Spleen (tissue), 11 donors: ENCODE data around the gene ZNF701. TPM values are rescaled to one million over a fixed set of nuclear protein-coding genes. Genes with fewer than 3 reads are reported as not detected.

ENCODE experiments used
- DNase-seq: peaks from one replicate; pipeline ENCODE4 v3.0.0-alpha.2; 2020
- H3K27ac ChIP-seq, 8 donors: fragments of 200-600 bp; sonication (generic) in 7 of 8; 1 replicate in 4 of 8; 2 replicates in 4 of 8; pipeline versions ENCODE4 v1.5.0 to v1.8.0; 2016 to 2021; ENCODE audit warnings: inconsistent platforms in 4 of 8, mild to moderate bottlenecking in 4 of 8, moderate library complexity in 1 of 8
- H3K27me3 ChIP-seq, 7 donors: fragments of 200-600 bp; sonication (generic) in 6 of 7; replicated peaks in 1 of 7; 1 replicate in 4 of 7; 2 replicates in 3 of 7; pipeline versions ENCODE4 v1.5.0 to v1.8.0; 2016 to 2021; ENCODE audit warnings: inconsistent platforms in 3 of 7, mild to moderate bottlenecking in 1 of 7
- H3K36me3 ChIP-seq, 6 donors: fragments of 200-600 bp; sonication (generic) in 5 of 6; 1 replicate in 4 of 6; 2 replicates in 2 of 6; pipeline versions ENCODE4 v1.5.0 to v1.8.0; 2016 to 2021; ENCODE audit warnings: inconsistent platforms in 2 of 6
- H3K4me1 ChIP-seq, 6 donors: fragments of 200-600 bp; sonication (generic) in 5 of 6; 1 replicate in 3 of 6; 2 replicates in 3 of 6; pipeline versions ENCODE4 v1.5.0 to v1.8.0; 2016 to 2021; ENCODE audit warnings: inconsistent platforms in 3 of 6
- H3K4me3 ChIP-seq, 8 donors: fragments of 200-600 bp; sonication (generic) in 7 of 8; 1 replicate in 4 of 8; 2 replicates in 4 of 8; pipeline versions ENCODE4 v1.5.0 to v1.8.0; 2016 to 2021; ENCODE audit warnings: inconsistent platforms in 4 of 8, mild to moderate bottlenecking in 4 of 8, moderate library complexity in 2 of 8
- H3K9me3 ChIP-seq, 8 donors: fragments of 200-600 bp; sonication (generic) in 7 of 8; 1 replicate in 4 of 8; 2 replicates in 4 of 8; pipeline versions ENCODE4 v1.5.0 to v1.8.0; 2016 to 2021; ENCODE audit warnings: inconsistent platforms in 4 of 8
- POLR2A ChIP-seq, 3 donors: fragments of 450-650 bp; IDR thresholded peaks; one replicate each; pipeline ENCODE4 v1.5.1; 2017; ENCODE audit warnings: antibody characterized with exemption in 3 of 3, mild to moderate bottlenecking in 1 of 3
- POLR2AphosphoS5 ChIP-seq, 3 donors: sonication (generic); formaldehyde crosslinking; IDR thresholded peaks; one replicate each; pipeline ENCODE4 v1.5.1; 2017; ENCODE audit warnings: antibody characterized with exemption in 3 of 3
- WGBS, 5 donors: extraction: QIAGEN DNeasy Blood & Tissue Kit in 3 of 5; methylation state at CpG; one replicate each; pipeline versions ENCODE4 v1.1.5 to v1.1.7; 2013 to 2018; 5-methylcytosine and 5-hydroxymethylcytosine counted together
- intact Hi-C: fragments of 100-400 bp; cut with DNase I; formaldehyde crosslinking; loops from one replicate; pipeline ENCODE4 v1.15.0; 2023; ENCODE audit warnings: low total_unique reads
- polyA plus RNA-seq, 3 donors: library from polyadenylated mRNA; stranded (reverse); fragments of 200-250 nt; gene quantifications; one replicate each; pipeline ENCODE4 v1.2.1, GENCODE V29; 2013
- small RNA-seq, 4 donors: library from RNA; depleted of rRNA; stranded (forward); fragments of <200 nt; gene quantifications; one replicate each; pipeline ENCODE3, GENCODE V24; 2016
- total RNA-seq, 7 donors: library from RNA; depleted of rRNA in 3 of 7; stranded (reverse); fragments of >200 nt in 3 of 7; fragmentation: NEBNext Ultra II Directional in 4 of 7; extraction: Animal tissue kit (Norgen Biotek cat#: 25700) in 4 of 7; gene quantifications; one replicate each; pipeline versions ENCODE4 v1.1.0 to v1.2.1, GENCODE V29; 2016 to 2021
- TF ChIP-seq, protein P1 (sequence below), 11 experiments: fragments of 200-600 bp in 7 of 11; fragments of 450-650 bp in 4 of 11; sonication (generic) in 4 of 11; IDR thresholded peaks in 8 of 11; conservative IDR thresholded peaks in 3 of 11; 1 replicate in 7 of 11; 2 replicates in 4 of 11; pipeline versions ENCODE4 v1.4.0 to v1.8.0; 2016 to 2021; ENCODE audit warnings: antibody characterized with exemption in 11 of 11, inconsistent platforms in 4 of 11, mild to moderate bottlenecking in 1 of 11
- donor health status: healthy with polysubstance abuse.
- donor health status: DM: no; HTN: no; CAD: no; lungs with moderate emphysema.
- donor health status: DM: no; HTN: no; CAD: no.
- donor health status: Bipolar disorder and iron deficiency.
- donor health status: healthy.
- donor health status: DM: no; HTN: no; CAD: no.
- donor health status: DM: yes; HTN: yes; CAD: no.

The ZNF701 gene
- total and polyA plus RNA-seq, 10 donors = 5.0 to 28.2 (median 20.0) TPM

DNA sequence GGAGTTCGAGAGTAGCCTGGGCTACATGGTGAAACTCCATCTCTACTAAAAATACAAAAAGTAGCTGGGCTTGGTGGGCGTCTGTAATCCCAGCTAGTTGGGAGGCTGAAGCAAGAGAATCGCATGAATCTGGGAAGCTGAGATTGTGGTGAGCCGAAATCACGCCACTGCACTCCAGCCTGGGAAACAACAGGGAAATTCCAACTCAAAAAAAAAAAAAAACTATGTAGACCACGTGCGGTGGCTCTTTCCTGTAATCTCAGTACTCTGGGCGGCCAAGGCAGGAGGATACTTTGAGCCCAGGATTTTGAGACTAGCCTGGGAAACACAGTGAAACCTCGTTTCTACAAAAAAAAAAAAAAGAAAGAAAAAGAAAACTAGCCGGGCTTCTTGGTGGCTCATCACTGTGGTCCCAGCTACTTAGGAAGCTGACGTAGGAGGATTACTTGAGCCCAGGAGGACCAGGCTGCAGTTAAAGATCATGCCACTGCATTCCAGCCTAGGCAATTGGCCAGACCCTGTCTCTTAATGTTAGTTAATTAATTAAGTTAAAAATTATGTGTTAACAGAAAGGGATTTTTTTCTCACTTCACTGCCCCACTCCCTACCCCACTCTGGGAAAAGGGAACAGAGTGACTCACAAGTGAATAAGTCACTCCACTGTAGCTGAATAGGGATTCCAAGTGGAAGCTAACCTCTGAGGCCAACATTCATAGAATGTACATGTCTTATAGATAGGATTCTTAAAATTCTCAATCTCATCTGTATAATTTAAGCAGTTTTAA lies 65.9 kb downstream of the ZNF701 start:
- Histone ChIP-seq H3K4me1 (peaks cover 4 to 35% (median 18%) of the 10 kb centered on the region in 6 donors), H3K4me3 (no peak overlapping the region), H3K27me3 (no peaks in the 10 kb centered on the region), H3K9me3 (peaks cover 0 to 24% (median 4%) of the 10 kb centered on the region in 8 donors), H3K36me3 (peaks cover 0 to 24% (median 4%) of the 10 kb centered on the region in 6 donors), H3K27ac (peak overlapping the region in 1 of 8 donors; percentile 3)
- WGBS, 5 donors = 74 to 89% (median 85%) methylated on average over 11 of the region's 11 CpGs
- TF ChIP-seq POLR2AphosphoS5 (IDR thresholded peaks at IDR 0.05) (no peak), POLR2A (IDR thresholded peaks at IDR 0.05) (no peak)
- TF ChIP-seq, protein P1, sequence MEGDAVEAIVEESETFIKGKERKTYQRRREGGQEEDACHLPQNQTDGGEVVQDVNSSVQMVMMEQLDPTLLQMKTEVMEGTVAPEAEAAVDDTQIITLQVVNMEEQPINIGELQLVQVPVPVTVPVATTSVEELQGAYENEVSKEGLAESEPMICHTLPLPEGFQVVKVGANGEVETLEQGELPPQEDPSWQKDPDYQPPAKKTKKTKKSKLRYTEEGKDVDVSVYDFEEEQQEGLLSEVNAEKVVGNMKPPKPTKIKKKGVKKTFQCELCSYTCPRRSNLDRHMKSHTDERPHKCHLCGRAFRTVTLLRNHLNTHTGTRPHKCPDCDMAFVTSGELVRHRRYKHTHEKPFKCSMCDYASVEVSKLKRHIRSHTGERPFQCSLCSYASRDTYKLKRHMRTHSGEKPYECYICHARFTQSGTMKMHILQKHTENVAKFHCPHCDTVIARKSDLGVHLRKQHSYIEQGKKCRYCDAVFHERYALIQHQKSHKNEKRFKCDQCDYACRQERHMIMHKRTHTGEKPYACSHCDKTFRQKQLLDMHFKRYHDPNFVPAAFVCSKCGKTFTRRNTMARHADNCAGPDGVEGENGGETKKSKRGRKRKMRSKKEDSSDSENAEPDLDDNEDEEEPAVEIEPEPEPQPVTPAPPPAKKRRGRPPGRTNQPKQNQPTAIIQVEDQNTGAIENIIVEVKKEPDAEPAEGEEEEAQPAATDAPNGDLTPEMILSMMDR (IDR thresholded peaks at IDR 0.05 in 8 of 11, conservative IDR thresholded peaks at IDR 0.05 in 3 of 11) = no peak
- DNase-seq = no peak
- intact Hi-C loops = loop anchor here (5.0 kb wide), 1 partner anchor 34 kb away; no protein-coding TSS in a partner anchor

Small RNA genes lying within 50 kb of the gene (small RNA-seq; reads per million reads assigned to genes)
- 0 reads per million in 4 donors for gene RPL39P34

Other genes with a start within 250 kb of the ZNF701 start
- gene ZNF610, start 234.0 kb upstream of the ZNF701 start, total RNA-seq = 1 to 10 TPM; 1.3 to 6.4 (median 2.3) TPM
- gene ZNF610, start 234.0 kb upstream of the ZNF701 start, polyA plus RNA-seq = 1 to 10 TPM in 2 of 3 donors, under 1 TPM in 1; 0.91 to 1.5 (median 1.5) TPM
- gene ZNF880, start 200.4 kb upstream of the ZNF701 start, total RNA-seq = 10 to 100 TPM; 18.8 to 31.7 (median 21.2) TPM
- gene ZNF880, start 200.4 kb upstream of the ZNF701 start, polyA plus RNA-seq = 10 to 100 TPM; 14.8 to 21.9 (median 18.6) TPM
- 10 to 100 TPM; 23.8 to 38.1 (median 28.7) TPM for gene ZNF528, start 172.4 kb upstream of the ZNF701 start, total RNA-seq
- gene ZNF528, start 172.4 kb upstream of the ZNF701 start, polyA plus RNA-seq = 1 to 10 TPM; 6.9 to 8.3 (median 7.9) TPM
- not detected for gene ZNF534, start 141.1 kb upstream of the ZNF701 start, total RNA-seq
- gene ZNF534, start 141.1 kb upstream of the ZNF701 start, polyA plus RNA-seq = under 1 TPM in 1 of 3 donors, not detected in 2; 0.11 TPM
- gene ZNF578, start 116.7 kb upstream of the ZNF701 start, total RNA-seq = 1 to 10 TPM; 3.2 to 4.1 (median 3.6) TPM
- gene ZNF578, start 116.7 kb upstream of the ZNF701 start, polyA plus RNA-seq = 1 to 10 TPM in 2 of 3 donors, under 1 TPM in 1; 0.85 to 2.8 (median 1.9) TPM
- gene ZNF808, start 42.6 kb upstream of the ZNF701 start, total RNA-seq = 10 to 100 TPM; 24.3 to 36.3 (median 28.4) TPM
- gene ZNF808, start 42.6 kb upstream of the ZNF701 start, polyA plus RNA-seq = 1 to 10 TPM; 1.6 to 4.6 (median 1.7) TPM
- gene ZNF83, start 68.1 kb downstream of the ZNF701 start, total RNA-seq = 10 to 100 TPM; 31.8 to 87.7 (median 65.9) TPM
- gene ZNF83, start 68.1 kb downstream of the ZNF701 start, polyA plus RNA-seq = 10 to 100 TPM; 38.4 to 58.8 (median 49.3) TPM
- gene ZNF611, start 164.8 kb downstream of the ZNF701 start, total RNA-seq = 10 to 100 TPM; 17.4 to 32.5 (median 25.0) TPM
- gene ZNF611, start 164.8 kb downstream of the ZNF701 start, polyA plus RNA-seq = 1 to 10 TPM; 2.6 to 6.9 (median 2.6) TPM
- gene ZNF600, start 216.5 kb downstream of the ZNF701 start, total RNA-seq = 10 to 100 TPM; 10.7 to 32.3 (median 22.4) TPM
- 10 to 100 TPM in 2 of 3 donors, 1 to 10 TPM in 1; 7.5 to 20.4 (median 17.0) TPM for gene ZNF600, start 216.5 kb downstream of the ZNF701 start, polyA plus RNA-seq